Stimulated activated CD8-positive, alpha-beta memory T cell treated with anti-CD3 and anti-CD28 coated beads, Interleukin-7, amount 100 ng/mL, for 4 hours (primary cell): Measurements from ENCODE around the gene REEP6.
"Not testable (repeated sequence)": the region's sequence is repeated elsewhere in the genome, so short reads cannot be mapped to it uniquely, and the experiment has no call there.

ENCODE experiments used
- DNase-seq, 2 donors: peaks; one replicate each; pipeline ENCODE4 v3.0.0-alpha.2; 2020; ENCODE audit warnings: low read depth in 2 of 2

Gene REEP6

DNA sequence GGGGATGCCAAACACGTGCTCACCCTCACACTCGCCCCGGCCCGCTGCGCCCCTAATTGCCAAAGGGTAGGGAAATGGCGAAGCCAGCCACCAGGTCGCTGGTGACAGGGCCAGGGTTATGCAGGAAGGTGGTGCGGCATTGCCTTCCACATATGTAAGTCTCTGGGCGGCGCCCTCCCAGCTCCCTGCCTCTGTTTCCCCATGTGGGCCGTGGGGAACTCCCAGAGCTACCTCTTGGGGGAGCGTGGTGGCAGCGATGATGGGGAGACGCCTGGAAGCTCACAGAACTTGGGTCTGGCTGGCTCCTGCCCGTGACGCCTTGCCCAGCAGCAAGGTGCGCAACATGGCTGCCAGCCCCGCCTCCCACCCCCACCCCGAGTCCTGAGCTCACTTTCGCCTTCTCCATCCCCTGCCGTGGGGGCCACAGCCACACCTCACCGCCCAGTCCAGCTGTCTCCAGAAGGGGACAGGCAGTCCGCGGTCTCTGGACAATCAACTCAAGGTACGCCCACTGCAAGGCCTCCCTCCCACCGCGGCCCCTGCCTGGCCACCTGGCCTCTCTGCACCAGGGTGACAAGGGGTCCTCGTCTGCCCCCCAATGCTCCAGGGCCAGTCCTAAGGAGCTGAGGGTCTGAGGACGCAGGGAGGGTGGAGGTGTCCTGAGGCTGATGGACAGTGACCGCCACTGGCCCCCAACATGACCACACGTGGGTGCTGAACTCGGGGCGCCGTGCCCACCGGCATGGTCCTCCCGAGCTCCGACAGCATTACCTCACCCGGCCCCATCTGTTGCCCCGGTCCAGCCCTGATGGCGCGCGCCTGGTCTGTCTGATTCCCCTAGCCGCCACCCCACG is 18.5 kb upstream of the REEP6 start:
- no peak for DNase-seq

DNA sequence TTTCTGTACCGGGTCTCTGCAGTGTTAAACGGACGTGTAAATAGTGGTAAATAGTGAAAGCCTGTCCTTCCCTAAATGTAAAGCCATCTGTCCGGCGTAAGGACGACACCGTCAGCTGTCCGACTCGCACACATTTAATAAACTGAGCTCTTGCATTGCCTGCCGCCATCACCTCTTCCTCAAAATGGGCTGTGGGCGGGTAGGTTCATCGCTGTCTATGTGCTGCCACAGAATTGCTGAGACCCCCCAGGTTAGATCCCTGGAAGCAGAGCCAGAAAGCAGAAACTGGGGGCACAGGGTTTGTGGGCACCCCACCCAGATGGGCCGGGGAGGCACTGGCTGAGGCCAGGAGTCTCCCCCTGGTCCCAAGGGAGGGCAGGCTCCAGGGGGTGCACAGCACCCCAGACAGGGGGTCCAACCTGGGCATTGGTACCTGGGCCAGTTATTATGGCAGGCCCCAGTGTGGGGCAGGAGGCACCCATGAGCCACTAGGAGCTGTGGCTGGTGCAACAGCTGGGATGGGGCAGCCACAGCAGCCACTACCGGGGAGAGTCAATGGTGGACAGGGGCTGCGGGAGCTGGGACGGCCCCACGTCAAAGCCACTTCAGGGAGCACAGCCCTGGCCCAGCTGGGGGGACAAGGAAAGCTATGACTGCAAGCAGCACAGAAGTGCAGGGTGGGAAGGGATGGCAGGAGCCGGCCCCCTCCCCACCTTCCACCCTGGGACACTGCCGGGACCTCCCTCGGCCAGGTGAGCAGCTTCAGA is 17.7 kb upstream of the REEP6 start:
- DNase-seq: no peak

DNA sequence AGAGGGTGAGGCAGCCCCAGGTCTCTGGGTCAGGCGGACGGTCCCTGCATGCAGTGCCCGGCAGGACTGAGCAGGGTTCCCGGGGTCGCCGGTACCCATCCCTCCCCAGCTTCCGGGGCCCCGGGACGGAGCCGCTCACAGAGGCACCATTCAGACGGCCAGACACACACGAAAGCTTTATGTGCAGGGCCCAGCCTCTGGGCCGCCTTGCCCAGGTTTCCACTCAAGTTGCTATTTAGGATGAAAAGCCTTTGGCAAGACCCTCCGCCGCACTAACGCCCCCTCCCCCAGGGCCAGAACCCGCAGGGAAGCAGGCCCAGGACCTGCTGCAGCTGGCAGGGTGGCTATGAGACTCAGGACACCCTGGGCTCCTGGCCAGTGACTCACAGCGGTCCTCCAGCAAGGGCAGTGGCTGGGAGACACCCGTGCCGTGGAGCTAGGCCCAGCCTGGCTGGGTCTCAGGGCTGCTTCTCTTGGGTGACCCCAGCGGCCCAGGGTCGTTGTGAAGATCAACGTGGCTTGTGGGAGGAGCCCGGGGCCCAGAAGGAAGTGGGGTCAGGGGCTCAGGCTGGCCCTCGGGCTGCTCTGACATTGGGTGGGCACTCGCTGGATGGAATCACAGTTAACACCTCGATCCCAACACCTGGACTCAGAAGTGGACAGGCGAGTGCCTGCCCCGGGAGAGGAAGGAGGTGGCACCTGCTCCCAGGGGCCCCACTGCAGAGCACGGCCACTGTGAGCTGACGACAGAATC is 16.8 kb upstream of the REEP6 start:
- DNase-seq: no peak

DNA sequence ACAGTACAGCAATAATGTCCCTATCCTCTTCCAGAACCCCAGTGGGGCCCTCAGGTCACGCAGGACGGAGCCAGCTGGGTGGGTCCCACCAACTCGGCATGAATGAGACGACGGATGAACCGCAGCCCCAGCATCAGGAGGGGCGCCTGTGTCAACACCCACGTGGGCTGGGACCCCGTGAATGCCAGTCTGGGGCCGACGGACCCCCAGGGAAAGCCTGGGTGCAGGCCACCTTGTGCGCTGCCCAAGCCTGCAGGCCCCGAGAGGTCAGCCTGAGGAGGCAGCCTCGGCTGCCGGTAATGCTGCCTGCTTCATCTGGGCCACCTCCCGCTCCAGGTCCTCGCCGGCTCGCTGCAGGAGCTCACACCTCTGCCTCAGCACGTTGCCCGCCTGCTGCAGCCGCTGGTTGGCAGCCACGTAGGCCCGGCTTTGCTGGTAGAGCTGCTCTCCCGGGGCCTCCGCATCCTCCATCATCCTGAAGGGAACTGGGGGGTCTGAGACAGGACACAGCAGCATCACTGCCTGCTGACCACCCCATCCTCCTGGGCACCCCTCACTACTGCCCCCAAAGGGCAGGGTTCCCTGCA is 16.1 kb upstream of the REEP6 start:
- DNase-seq: no peak

DNA sequence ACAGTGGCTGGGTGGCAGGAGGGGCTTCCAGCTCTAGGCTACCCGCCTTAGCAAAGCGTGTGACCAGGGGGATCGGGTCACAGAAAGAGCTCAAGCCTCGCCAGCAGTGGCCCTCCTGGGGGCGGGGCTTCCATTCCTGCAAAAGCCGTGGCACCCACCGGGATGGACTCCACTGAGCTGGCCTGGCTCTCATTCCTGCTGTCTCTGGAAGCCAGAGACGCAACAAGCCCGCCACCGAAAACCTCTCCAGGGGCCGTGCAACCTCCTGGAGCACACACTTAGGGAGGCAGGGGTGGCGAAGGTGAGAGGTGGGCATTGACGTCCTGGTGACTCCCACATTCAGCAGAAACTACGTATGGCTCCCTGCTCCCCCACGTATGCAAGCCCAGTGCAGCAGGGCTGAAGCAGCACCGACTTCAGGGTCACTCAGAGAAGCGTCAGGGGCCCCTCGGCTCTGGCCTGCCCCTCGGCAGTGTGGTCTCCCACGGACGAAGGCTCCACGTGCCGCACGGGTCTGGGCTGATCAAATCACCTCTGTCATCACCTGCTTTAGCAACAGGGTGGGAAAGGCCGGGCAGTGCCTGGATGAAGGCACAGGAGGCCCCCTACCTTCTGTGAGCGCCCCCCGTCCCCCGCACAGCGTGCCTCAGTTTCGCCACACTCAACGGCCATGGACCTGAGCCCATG is 15.1 kb upstream of the REEP6 start:
- DNase-seq: no peak

DNA sequence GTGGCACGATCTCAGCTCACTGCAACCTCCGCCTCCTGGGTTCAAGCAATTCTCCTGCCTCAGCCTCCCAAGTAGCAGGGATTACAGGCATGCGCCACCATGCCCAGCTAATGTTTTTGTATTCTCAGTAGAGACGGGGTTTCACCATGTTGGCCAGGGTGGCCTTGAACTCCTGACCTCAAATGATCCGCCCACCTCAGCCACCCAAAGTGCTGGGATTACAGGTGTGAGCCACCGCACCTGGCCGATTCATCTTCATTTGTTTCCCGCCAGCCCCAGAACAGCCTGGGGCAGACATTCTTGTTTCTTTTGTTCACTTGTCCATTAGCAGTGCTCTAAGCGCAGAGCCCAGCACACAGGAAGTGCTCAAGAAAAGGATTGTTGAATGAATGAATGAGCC is 13.9 kb upstream of the REEP6 start:
- not testable (repeated sequence) for DNase-seq

DNA sequence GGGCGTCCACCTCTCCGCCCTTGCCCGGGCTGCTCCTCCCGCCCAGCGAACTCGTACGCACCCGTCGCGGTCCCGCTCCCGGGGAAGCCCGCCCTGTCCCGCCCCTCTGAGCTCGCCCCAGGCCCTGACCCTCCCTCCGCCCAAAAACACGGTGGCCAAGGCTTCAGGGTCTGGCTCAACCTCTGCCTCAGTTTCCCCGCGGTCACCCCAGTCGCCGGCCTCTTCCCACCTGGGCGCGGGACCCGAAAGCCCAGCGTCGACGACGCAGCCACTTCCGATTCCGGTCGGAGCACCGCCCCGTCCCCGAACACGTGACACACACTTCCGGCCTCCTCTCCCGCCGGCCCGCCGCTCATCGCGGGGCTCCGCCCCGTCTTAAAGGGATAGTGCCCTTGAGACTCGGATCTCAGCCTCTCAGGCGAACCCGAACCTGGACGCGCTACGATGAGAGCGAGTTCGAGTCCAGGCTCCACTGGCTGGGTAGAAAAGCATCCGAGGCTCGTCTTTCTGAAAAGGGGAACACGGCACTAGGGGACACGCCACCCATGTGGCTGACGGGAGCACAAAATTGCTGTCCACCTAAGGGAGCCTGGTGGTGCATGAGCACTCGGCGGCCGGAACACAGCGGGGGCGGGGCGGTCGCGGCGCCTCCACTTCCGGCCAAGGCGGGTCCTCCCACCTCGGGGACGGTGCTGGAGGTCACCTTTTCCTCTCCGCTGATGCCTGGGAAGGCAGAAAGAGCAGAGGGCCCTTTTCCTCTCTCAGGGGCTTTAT is 11.9 kb upstream of the REEP6 start, which contains the start of gene C19orf25:
Gene C19orf25, minus strand, starts transcription at position 282 of the 774 bp plus-strand sequence. CDS start 312 bp downstream, outside the sequence.
- peak; percentile 85 to 90 for DNase-seq

DNA sequence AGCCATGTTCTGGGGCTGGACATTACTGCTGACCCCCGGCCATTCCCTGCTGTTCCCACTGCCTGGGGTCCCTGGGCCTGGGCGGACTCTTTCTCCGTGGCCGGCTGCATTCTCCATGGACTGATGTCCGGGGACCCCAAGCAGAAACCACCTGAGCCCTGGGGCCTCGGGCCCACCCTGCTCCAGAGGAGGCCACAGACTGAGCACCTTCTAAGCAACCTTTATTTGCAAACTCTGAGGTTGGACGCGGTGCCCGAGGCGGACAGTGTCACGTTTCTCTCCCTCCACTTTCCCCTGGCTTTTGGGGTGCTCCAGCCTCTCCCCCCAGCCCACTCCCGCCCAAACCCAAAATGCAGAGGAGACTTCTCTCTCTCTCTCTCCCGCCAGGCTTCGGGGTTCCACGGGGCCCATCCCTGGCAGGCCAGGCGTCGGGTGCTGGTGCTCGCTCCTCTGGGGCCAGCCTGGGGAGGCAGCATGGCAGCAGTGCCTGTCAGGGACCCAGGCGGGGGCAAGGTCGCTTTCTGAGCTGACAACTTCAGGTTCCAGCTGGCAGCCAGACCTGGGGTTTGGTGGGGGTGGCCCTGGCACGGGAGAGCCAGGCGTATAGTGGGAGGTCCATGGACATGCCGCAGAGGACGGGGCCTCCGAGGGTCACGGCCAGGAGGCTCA is 9.6 kb upstream of the REEP6 start:
- DNase-seq: no peak

DNA sequence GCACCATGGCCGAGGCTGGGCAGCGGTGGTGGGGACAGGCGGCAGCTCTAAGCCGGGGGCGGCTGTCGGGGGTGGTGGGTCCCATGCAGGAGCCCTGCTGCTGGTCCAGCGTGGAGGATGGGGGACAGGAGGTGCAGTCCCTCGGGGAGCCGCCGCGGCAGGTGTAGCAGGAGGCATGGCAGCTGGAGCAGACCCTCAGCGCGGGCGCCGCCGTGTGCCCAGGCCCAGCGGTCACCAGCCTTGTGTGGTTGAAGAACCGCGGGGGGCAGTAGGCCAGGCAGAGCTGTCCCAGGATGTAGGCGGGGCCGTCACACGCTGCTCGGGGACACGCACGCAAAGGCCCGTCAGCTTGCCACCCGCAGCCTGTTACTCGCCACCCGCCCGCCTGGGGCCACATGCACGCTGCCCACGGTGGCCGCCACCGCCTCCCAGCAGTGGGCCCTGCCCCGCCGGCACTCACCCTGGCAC is 9.1 kb upstream of the REEP6 start:
- DNase-seq: no peak

DNA sequence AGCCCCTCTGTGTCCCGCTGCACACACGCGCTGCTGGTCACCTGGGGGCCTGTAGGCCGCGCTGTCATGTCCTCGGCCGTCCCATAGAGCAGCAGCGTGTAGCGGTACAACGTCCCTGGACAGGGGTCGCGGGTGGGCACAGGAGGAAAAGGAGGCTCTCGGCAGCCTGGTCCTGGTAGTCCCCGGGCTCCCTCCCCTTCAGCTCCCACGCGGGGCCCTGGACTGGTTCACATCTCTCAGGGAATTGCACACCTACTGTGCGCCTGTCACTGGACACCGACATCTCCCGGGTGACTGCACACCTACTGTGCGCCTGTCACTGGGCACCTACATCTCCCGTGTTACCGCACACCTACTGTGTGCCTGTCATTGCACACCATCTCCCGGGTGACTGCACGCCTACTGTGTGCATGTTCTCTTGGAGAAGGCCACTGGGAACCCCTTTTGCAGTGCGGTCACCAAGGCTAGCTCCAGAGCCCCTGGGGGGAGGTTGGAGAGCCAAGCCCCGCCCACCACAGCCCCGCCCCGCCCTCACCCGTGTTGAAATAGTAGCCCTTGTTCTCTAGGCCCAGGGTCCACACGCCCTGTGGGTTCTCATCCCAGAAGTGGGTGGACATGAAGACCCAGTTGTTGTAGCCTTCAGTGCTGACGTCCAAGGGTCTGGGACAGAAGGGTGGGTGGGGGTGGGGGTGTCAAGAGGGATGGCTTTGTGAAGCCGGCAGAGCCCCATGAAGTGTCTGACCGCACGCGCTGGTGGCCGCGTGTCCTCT is 8.4 kb upstream of the REEP6 start:
- no peak for DNase-seq

DNA sequence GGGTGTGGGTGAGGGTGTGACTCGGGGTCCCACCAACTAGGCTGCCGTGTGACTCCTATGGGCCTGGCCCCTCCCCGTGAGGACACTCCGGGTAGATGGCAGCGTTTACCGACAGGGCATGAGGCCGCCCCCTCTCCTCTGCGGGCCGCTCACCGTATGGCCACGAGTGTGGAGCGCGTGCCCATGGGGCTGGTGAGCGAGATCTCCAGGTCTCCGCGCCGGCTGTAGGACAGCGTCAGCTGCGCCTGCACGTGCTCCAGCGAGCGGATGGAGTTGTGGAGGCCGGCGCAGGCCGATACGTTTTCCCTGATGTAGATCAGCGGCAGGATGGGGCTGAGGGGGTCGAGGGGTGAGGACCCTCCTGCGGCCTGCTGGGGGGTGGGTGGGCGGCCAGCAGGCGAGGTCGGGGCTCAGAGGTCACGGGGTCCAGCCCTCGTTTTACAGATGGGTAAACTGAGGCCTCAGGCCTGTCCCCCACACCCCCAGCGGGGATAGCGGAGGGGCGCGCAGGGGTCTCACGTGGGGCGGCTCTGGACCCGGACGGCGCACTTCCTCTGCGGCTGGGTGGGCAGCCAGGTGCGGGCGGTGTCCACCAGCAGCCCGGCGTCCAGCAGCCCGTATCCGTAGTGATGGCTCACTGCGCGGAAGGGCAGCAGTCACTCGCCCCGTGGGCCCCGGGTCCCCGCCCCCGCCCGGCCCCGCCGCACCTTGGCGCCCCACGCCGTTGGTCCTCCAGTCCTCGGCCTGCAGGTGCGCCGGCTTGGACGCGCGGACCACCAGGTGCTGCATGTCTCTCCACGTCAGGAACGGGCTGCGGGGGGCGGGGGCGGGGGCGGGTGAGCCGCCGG is 7.6 kb upstream of the REEP6 start:
- DNase-seq: no peak

DNA sequence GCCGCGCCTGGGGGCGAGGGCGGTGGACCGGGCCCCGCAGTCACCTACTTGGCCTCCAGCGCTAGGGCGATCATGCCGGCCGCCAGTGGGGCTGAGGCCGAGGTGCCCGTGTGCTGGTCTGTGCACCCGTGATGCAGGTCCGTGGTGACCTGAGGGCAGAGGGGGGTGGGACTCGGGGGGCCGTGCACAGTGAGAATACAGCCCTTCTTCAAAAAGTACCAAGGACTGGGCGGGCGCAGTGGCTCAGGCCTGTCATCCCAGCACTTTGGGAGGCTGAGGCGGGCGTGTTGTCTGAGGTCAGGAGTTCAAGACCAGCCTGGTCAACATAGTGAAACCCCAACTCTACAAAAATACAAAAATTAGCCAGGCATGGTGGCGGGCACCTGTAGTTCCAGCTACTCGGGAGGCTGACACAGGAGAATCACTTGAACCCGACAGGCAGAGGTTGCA is 7.0 kb upstream of the REEP6 start:
- DNase-seq: no peak

DNA sequence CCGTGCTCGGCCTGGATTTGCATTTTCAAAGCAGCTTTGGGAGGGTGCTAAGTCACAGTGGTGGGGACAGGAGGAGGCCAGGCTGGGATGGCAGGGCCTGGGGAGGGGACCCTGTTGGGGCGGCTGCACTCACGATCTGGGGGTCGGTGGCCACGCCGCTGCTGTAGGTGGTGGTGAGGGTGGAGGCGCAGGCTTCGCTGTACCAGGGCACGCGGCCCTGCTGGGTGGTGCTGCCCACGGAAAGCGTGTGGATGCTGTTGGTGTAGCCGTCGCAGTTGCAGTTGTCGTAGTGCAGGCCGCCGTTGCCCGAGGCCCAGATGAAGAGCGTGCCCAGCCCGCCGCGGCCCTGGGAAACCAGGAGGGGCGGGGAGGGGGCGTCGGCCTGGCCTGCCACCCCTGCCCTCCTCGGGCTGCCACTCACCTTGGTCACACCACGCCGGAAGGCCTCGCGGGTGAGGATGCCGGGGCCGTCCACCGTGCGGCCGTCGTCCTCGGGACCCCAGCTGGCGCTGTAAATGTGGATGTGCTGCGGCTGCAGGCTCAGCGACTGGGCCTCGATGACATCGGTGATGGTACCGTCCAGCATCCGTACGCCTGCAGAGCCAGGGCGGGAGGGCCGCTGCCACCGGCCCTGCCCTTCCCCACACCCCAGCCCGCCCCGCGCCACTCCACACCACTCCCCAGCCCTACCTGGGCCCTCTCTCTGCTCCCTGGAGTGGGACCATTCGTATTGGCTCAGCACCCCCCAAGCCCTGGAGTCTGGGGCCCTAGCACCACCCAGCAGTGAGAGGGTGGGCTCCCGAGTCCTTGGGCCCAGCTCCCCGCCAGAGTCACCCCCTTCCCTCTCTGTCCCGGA is 4.0 kb upstream of the REEP6 start:
- DNase-seq: no peak

DNA sequence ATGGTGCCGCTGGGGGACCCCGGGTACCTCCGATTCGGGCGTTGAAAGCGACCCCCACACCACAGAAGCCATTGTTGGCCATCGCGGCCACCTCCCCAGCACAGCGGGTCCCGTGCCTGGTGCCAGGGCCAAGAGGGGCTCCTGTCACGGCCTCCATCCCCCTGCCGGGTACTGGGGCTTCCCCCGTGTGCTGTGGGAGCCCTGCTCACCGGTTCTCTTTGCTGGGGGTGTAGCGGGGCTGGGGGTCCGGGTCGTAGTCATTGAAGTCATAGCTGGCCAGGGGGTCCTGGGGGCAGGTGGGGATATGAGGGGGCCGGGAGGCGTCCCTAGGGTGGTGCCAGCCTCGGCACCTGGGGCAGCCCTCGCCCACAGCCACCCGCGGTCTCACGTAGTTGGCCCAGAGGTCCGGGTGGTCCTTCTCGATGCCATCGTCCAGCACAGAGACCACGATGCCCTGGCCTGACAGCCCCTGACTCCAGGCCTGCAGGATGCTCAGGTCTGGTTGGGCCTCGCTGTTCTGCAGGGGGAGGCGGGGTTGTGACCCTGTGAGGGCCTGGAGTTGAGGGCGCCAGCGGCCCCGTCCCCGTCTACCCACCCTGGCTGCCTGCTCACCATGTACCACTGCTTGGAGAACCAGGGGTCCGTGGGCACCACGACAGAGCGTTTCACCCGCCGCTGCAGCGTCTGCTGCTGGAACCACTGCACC is 3.3 kb upstream of the REEP6 start:
- DNase-seq: no peak

DNA sequence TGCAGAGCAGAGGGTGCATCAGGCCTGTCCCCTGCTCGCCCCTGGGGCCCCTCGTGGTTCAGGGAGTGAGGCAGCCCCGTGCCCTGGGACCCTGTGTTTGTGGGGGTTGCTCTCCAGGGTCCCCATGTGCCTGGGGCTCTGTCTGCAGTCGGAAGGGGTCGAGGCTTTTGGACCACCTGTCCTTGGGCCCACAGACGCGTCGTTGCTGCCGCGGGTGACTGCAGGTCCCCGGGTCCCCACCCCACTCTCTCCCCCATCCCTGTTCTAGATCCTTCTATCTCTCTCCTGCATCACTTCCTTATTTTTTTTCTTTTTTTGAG is 2.7 kb upstream of the REEP6 start:
- no peak for DNase-seq

DNA sequence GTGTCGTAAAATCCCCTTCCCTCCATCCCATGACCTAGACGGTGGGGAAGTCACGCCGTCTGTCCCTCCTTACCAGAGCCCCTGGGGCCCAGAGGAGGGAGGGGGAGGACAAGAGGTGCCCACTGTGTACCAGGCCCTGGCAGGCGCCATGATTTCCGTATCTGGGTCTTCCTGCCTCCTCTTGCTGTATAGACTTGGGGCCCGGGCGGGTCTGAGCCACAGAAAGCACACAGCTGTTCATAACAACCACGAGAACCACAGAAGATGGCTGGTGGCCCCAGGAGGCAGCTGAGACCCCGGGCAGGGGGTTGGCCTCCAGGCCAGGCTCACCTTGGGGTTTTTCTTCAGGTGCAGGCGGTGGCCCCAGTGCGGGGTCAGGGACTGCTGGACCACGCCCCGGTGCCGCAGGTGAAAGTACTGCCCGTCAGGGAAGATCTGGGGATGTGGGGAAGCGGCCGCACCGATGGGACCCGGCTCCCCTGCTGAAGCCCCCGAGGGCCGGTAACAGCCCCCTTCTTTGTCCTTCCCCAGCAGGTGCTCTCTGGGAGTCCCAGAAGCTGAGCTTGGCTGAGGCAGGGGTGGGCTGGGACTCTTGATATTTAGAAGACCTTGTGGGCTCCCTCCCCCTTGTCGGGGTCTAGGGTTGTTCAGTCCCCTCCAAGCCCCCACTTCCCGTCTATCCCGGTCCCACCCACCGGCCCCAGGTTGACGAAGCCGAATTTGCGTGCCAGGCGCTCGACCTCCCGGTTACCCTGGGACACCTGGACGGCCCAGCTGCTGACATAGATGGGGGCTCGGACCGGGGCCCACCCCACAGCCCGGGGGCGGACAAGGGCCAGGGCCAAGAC is 1.3 kb upstream of the REEP6 start:
- DNase-seq: no peak
